K562 (cell line): ENCODE results near the gene CMTM8. TPM values are rescaled to one million over a fixed set of nuclear protein-coding genes. Genes with fewer than 3 reads are reported as not detected.

ENCODE experiments used
- ATAC-seq: fragments of 200-7000 bp; cut with Tn5 transposase; 3 replicates; pipeline ENCODE4 v1.9.1; 2020; ENCODE audit warnings: moderate library complexity
- BruUV-seq: library from RNA; stranded (reverse); fragments of 400-500 nt; replicated peaks from 2 replicates; lab custom pipeline; 2021; lab: Mats Ljungman, UMichigan
- CTCF ChIA-PET: fragments of 300-600 bp; formaldehyde crosslinking; extraction: SDS; loops from one replicate; lab custom pipeline; 2021; ENCODE audit warnings: low intra/inter-chr PET ratio; lab: Yijun Ruan, JAX
- POLR2A ChIA-PET: fragments of 300-600, 350-650 bp; sonication (Branson Sonifier 250); formaldehyde crosslinking; extraction: SDS; loops from one replicate; lab custom pipeline; 2021; ENCODE audit warnings: antibody characterized with exemption, inconsistent platforms; lab: Yijun Ruan, JAX
- DNase-seq, 4 experiments: peaks; one replicate each; pipeline versions ENCODE4 v3.0.0 to v3.0.0-alpha.2; 2011 to 2018; ENCODE audit warnings: low spot score in 3 of 4, mixed read lengths in 3 of 4; ENCODE audit errors: extremely low read depth in 1 of 4
- FAIRE-seq: peaks from 2 replicates; lab custom pipeline; 2011; peaks lifted over from hg19 to GRCh38; lab: Jason Lieb, UNC
- H2AFZ ChIP-seq: 2 replicates; pipeline ENCODE4 v1.6.0; 2011; ENCODE audit warnings: low read depth, low read length, control low read depth, inconsistent platforms
- H3K27ac ChIP-seq: fragments of 200-600 bp; 3 replicates; pipeline ENCODE4 v1.8.0; 2011; ENCODE audit warnings: low read depth, mild to moderate bottlenecking, control low read depth, inconsistent platforms, low read length, moderate library complexity, mixed read lengths; ENCODE audit errors: extremely low read depth
- H3K27me3 ChIP-seq, 2 experiments: fragments of 300-600 bp in 1 of 2; 2 replicates in 1 of 2; 3 replicates in 1 of 2; pipeline versions ENCODE4 v1.6.0 to v1.8.0; 2011; ENCODE audit warnings: inconsistent platforms in 2 of 2, low read length in 2 of 2, mild to moderate bottlenecking in 1 of 2, mixed read lengths in 1 of 2, moderate library complexity in 1 of 2; ENCODE audit not compliant: control insufficient read depth in 2 of 2, insufficient read depth in 2 of 2
- H3K36me3 ChIP-seq: fragments of 300-600 bp; 3 replicates; pipeline ENCODE4 v1.8.0; 2011; ENCODE audit warnings: mild to moderate bottlenecking, low read length, inconsistent platforms; ENCODE audit not compliant: control insufficient read depth, insufficient read depth
- H3K4me1 ChIP-seq, 2 experiments: fragments of 200-600 bp in 1 of 2; replicated peaks in 1 of 2; 2 replicates in 1 of 2; 3 replicates in 1 of 2; pipeline versions ENCODE4 v1.5.1 to v1.8.0; 2011; ENCODE audit warnings: inconsistent platforms in 2 of 2, low read length in 2 of 2, mild to moderate bottlenecking in 1 of 2, mixed read lengths in 1 of 2, moderate library complexity in 1 of 2; ENCODE audit not compliant: control insufficient read depth in 2 of 2, insufficient read depth in 2 of 2
- H3K4me2 ChIP-seq: 2 replicates; pipeline ENCODE4 v1.6.1; 2011; ENCODE audit warnings: low read length, control low read depth, inconsistent platforms, mixed read lengths; ENCODE audit not compliant: insufficient read depth
- H3K4me3 ChIP-seq: fragments of 200-600 bp; sonication (generic), shearing (Covaris generic); 2 replicates; pipeline ENCODE4 v1.5.1; 2016; ENCODE audit warnings: control low read depth, inconsistent platforms
- H3K79me2 ChIP-seq: fragments of 200-600 bp; 3 replicates; pipeline ENCODE4 v1.8.0; 2011; ENCODE audit warnings: low read length, inconsistent platforms; ENCODE audit not compliant: control insufficient read depth, insufficient read depth
- H3K9ac ChIP-seq, 2 experiments: 2 replicates each; pipeline versions ENCODE4 v1.6.0 to v1.6.1; 2011; ENCODE audit warnings: low read depth in 2 of 2, low read length in 2 of 2, control low read depth in 1 of 2, inconsistent platforms in 1 of 2, mild to moderate bottlenecking in 1 of 2, mixed read lengths in 1 of 2; ENCODE audit not compliant: insufficient read depth in 1 of 2
- H3K9me1 ChIP-seq: one replicate; pipeline ENCODE4 v1.6.0; 2011; ENCODE audit warnings: inconsistent platforms, mild to moderate bottlenecking, low read length, moderate library complexity; ENCODE audit not compliant: control insufficient read depth, insufficient read depth
- H3K9me3 ChIP-seq: replicated peaks from 2 replicates; pipeline ENCODE4 v1.5.1; 2011; ENCODE audit warnings: low read depth, low read length, inconsistent platforms; ENCODE audit not compliant: control insufficient read depth, insufficient read depth
- H4K20me1 ChIP-seq: replicated peaks from 2 replicates; pipeline ENCODE4 v1.6.1; 2011; ENCODE audit warnings: low read length, inconsistent platforms, mixed read lengths; ENCODE audit not compliant: control insufficient read depth, insufficient read depth
- RBM25 ChIP-seq: fragments of 200-400 bp; formaldehyde crosslinking; IDR thresholded peaks from 2 replicates; pipeline ENCODE4 v1.6.1; 2018; ENCODE audit warnings: low read length, low read depth, moderate library complexity; ENCODE audit not compliant: severe bottlenecking
- WGBS: fragments of 100-300 bp; shearing (Covaris generic); methylation state at CpG from one replicate; pipeline ENCODE4 v1.1.6; 2016; ENCODE audit warnings: low coverage, mixed read lengths; ENCODE audit not compliant: insufficient coverage; ENCODE audit errors: missing lambda C conversion rate; 5-methylcytosine and 5-hydroxymethylcytosine counted together
- in situ Hi-C: fragments of 300-500 bp; cut with MboI; formaldehyde crosslinking; loops from 4 replicates; pipeline ENCODE4 v1.15.0; 2018; ENCODE audit warnings: inconsistent platforms, mixed read lengths
- intact Hi-C: fragments of 100-400 bp; cut with micrococcal nuclease; formaldehyde crosslinking; loops from 2 replicates; pipeline ENCODE4 v1.14.2; 2022
- polyA plus RNA-seq, 8 experiments: library from polyadenylated mRNA; depleted of rRNA in 4 of 8; stranded (reverse) in 5 of 8; unstranded in 3 of 8; fragments of >200 nt; fragmentation: Nextera tagmentation in 2 of 8; fragmentation: Illumina TruSeq in 1 of 8; extraction: Ambion mirVana in 2 of 8; extraction: Trizol in 1 of 8; gene quantifications; 2 replicates each; pipeline versions ENCODE4 v1.2.1 to v1.2.3, GENCODE V29; 2011 to 2014; ENCODE audit warnings: inconsistent platforms in 1 of 8, missing spikeins in 1 of 8
- total RNA-seq, 7 experiments: library from RNA; depleted of rRNA in 6 of 7; stranded (reverse); fragments of >200 nt in 6 of 7; fragmentation: Illumina TruSeq in 2 of 7; extraction: Trizol in 2 of 7; gene quantifications; 2 replicates each; pipeline versions ENCODE4 v1.2.1 to v1.2.3, GENCODE V29; 2011 to 2021; ENCODE audit warnings: low replicate concordance in 1 of 7
- TF ChIP-seq, protein P1 (sequence below): fragments of 450-650 bp; IDR thresholded peaks from 2 replicates; pipeline ENCODE4 v1.6.1; 2017; ENCODE audit warnings: antibody characterized with exemption, mild to moderate bottlenecking

Gene CMTM8
- total and polyA plus RNA-seq, 9 of the 15 experiments (the other 6 are each of a cell fraction or from before 2014, with no cell fraction given): not detected

DNA sequence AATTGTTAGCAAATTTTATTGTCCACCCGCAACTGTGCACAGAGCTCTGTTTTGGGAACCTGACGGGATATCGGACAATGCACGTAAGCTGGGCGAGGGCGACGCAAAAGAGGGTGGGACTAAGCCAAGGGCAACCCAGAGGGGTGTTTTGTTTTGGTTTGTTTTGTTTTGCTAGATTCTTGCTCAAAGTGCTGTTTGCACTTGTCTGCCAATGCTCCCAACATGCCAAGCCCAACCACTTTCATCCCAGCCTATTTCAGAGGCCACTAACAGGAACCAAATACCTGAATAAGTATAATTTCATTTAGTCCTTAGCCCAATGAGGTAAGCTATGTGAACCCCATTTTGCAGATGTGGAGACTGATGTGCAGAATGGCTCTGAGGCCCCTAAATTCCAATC, 143.4 kb downstream of the CMTM8 start:
- in situ Hi-C loops: no loop called here
- 3% methylated on average over 7 of the region's 7 CpGs for WGBS
- Histone ChIP-seq H2AFZ (no peak overlapping the region), H3K79me2 (no peaks in the 10 kb centered on the region), H4K20me1 (no peaks in the 10 kb centered on the region), H3K27me3 (peaks cover 18 to 30% of the 10 kb centered on the region in 2 experiments), H3K36me3 (no peaks in the 10 kb centered on the region), H3K4me2 (no peak overlapping the region), H3K9ac (no peak overlapping the region), H3K4me1 (0 out of 5 replicates have a peak, but pooled peaks cover 0 to 2% of the 10 kb centered on the region in 2 experiments), H3K9me1 (no peaks in the 10 kb centered on the region), H3K27ac (no peak overlapping the region), H3K4me3 (no peak overlapping the region), H3K9me3 (no peaks in the 10 kb centered on the region)
- intact Hi-C loops: no loop called here
- no TSS peak for BruUV-seq
- CTCF ChIA-PET: no interaction called here
- peak; percentile 60 for TF ChIP-seq RBM25
- TF ChIP-seq, protein P1, sequence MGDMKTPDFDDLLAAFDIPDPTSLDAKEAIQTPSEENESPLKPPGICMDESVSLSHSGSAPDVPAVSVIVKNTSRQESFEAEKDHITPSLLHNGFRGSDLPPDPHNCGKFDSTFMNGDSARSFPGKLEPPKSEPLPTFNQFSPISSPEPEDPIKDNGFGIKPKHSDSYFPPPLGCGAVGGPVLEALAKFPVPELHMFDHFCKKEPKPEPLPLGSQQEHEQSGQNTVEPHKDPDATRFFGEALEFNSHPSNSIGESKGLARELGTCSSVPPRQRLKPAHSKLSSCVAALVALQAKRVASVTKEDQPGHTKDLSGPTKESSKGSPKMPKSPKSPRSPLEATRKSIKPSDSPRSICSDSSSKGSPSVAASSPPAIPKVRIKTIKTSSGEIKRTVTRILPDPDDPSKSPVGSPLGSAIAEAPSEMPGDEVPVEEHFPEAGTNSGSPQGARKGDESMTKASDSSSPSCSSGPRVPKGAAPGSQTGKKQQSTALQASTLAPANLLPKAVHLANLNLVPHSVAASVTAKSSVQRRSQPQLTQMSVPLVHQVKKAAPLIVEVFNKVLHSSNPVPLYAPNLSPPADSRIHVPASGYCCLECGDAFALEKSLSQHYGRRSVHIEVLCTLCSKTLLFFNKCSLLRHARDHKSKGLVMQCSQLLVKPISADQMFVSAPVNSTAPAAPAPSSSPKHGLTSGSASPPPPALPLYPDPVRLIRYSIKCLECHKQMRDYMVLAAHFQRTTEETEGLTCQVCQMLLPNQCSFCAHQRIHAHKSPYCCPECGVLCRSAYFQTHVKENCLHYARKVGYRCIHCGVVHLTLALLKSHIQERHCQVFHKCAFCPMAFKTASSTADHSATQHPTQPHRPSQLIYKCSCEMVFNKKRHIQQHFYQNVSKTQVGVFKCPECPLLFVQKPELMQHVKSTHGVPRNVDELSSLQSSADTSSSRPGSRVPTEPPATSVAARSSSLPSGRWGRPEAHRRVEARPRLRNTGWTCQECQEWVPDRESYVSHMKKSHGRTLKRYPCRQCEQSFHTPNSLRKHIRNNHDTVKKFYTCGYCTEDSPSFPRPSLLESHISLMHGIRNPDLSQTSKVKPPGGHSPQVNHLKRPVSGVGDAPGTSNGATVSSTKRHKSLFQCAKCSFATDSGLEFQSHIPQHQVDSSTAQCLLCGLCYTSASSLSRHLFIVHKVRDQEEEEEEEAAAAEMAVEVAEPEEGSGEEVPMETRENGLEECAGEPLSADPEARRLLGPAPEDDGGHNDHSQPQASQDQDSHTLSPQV: no peak
- FAIRE-seq: no peak
- POLR2A ChIA-PET: no interaction called here
- no peak for ATAC-seq
- DNase-seq: no peak
